ENCODE data around the gene PRSS50. TPM values are rescaled to one million over a fixed set of nuclear protein-coding genes. Genes with fewer than 3 reads are reported as not detected.

PRSS50 gene
- total RNA-seq, 1 experiment from 2014 or later, result not detected

- RAD21 ChIA-PET (ENCODE audit: low non-redundant PET in 1 of 2, low total read pairs in 2 of 2, uncharacterized antibody in 2 of 2, unreplicated experiment in 2 of 2), result no interaction called here
Measured at GRCh38 chr3:46724424-46724823, 6.8 kb upstream of the PRSS50 start.

More at GRCh38 chr3:46724424-46724823, 6.8 kb upstream of the PRSS50 start:
- Histone ChIP-seq H3K4me3 (replicated peaks in 1 of 2; ENCODE audit: low read depth in 1 of 2, low read length in 2 of 2) (no peak overlapping the region), H3K4me2 (ENCODE audit: low read length) (no peak overlapping the region), H3K9me2 (ENCODE audit: insufficient read depth) (no peaks in the 10 kb centered on the region), H4K20me1 (ENCODE audit: insufficient read depth) (no peaks in the 10 kb centered on the region), H3K9me3 (ENCODE audit: control insufficient read depth in 1 of 2, insufficient read depth in 1 of 2, low read depth in 1 of 2, low read length in 2 of 2) (no peaks in the 10 kb centered on the region), H3K27ac (ENCODE audit: low read depth, low read length) (no peak overlapping the region), H3K36me3 (ENCODE audit: control insufficient read depth in 1 of 2, insufficient read depth in 2 of 2, low read length in 2 of 2) (no peaks in the 10 kb centered on the region), H3K27me3 (ENCODE audit: insufficient read depth, low read length) (no peaks in the 10 kb centered on the region), H3K9ac (ENCODE audit: low read length) (no peak overlapping the region), H2AFZ (ENCODE audit: low read depth, low read length, poor library complexity, severe bottlenecking) (no peak overlapping the region), H3K4me1 (ENCODE audit: control insufficient read depth in 1 of 2, insufficient read depth in 2 of 2, low read length in 2 of 2) (no peaks in the 10 kb centered on the region), H3K79me2 (ENCODE audit: insufficient read depth, low read length) (no peaks in the 10 kb centered on the region)
- no TSS peak for BruUV-seq (replicated peaks)
- ChIA-PET POLR2A (no interaction called here), CTCF (no interaction called here)
- intact Hi-C loops (cut with micrococcal nuclease), result no loop called here
- no peak for ATAC-seq
- no peak for DNase-seq (ENCODE audit: low read depth, low spot score)
- TF ChIP-seq JUND (IDR thresholded peaks at IDR 0.05) (no peak), ZNF274 (IDR thresholded peaks at IDR 0.05; ENCODE audit: low read depth, low read length) (no peak), FOSL1 (IDR thresholded peaks at IDR 0.05; ENCODE audit: low read depth) (no peak), CBX3 (IDR thresholded peaks at IDR 0.05; ENCODE audit: low read depth) (no peak), EZH2phosphoT487 (IDR thresholded peaks at IDR 0.05; ENCODE audit: borderline replicate concordance) (no peak), CEBPB (IDR thresholded peaks at IDR 0.05; ENCODE audit: low read depth) (no peak), SIN3A (IDR thresholded peaks at IDR 0.05; ENCODE audit: low read depth) (no peak), EGR1 (IDR thresholded peaks at IDR 0.05; ENCODE audit: low read depth) (no peak), CTCF (IDR thresholded peaks at IDR 0.05 in 2 of 3, conservative IDR thresholded peaks at IDR 0.05 in 1 of 3; ENCODE audit: borderline replicate concordance in 1 of 3, insufficient read depth in 1 of 3, low read depth in 2 of 3, low read length in 2 of 3) (no peak), SP1 (IDR thresholded peaks at IDR 0.05; ENCODE audit: low read depth) (no peak), POLR2A (IDR thresholded peaks at IDR 0.05; ENCODE audit: borderline replicate concordance, extremely low read depth, insufficient read depth, insufficient read length) (no peak)
- TF ChIP-seq, protein P1, sequence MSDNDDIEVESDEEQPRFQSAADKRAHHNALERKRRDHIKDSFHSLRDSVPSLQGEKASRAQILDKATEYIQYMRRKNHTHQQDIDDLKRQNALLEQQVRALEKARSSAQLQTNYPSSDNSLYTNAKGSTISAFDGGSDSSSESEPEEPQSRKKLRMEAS (IDR thresholded peaks at IDR 0.05), result no peak
